Left lung (tissue), 10 donors: ENCODE data around the gene MYOF. TPM values are rescaled to one million over a fixed set of nuclear protein-coding genes. Genes with fewer than 3 reads are reported as not detected.

Experiments
- ATAC-seq: fragments of 200-7000 bp; cut with Tn5 transposase; one replicate; pipeline ENCODE4 v1.9.1; 2020; ENCODE audit warnings: moderate library complexity
- DNase-seq, 4 donors: peaks; one replicate each; pipeline ENCODE4 v3.0.0-alpha.2; 2013 to 2020
- H3K27ac ChIP-seq, 2 donors: fragments of 200-600 bp; sonication (generic) in 1 of 2; one replicate each; pipeline versions ENCODE4 v1.5.0 to v1.8.0; 2020 to 2021
- H3K27me3 ChIP-seq, 2 donors: fragments of 200-600 bp; sonication (generic) in 1 of 2; one replicate each; pipeline versions ENCODE4 v1.5.0 to v1.8.0; 2020 to 2021
- H3K36me3 ChIP-seq, 2 donors: fragments of 200-600 bp; sonication (generic) in 1 of 2; one replicate each; pipeline versions ENCODE4 v1.5.0 to v1.8.0; 2020 to 2021
- H3K4me1 ChIP-seq, 2 donors: fragments of 200-600 bp; one replicate each; pipeline ENCODE4 v1.8.0; 2021
- H3K4me3 ChIP-seq, 2 donors: fragments of 200-600 bp; sonication (generic) in 1 of 2; one replicate each; pipeline versions ENCODE4 v1.5.0 to v1.8.0; 2020 to 2021; ENCODE audit warnings: mild to moderate bottlenecking in 1 of 2
- H3K9me3 ChIP-seq, 2 donors: fragments of 200-600 bp; sonication (generic) in 1 of 2; one replicate each; pipeline versions ENCODE4 v1.5.0 to v1.8.0; 2020 to 2021
- CTCF ChIP-seq, 2 donors: fragments of 200-600 bp; sonication (generic) in 1 of 2; IDR thresholded peaks; one replicate each; pipeline versions ENCODE4 v1.5.0 to v1.8.0; 2021; ENCODE audit warnings: antibody characterized with exemption in 2 of 2
- intact Hi-C, 2 donors: fragments of 100-400 bp; cut with DNase I; formaldehyde crosslinking; loops; one replicate each; pipeline versions ENCODE4 v1.11.2 to v1.14.2; 2022
- polyA plus RNA-seq, 6 donors: library from polyadenylated mRNA; unstranded; fragments of 120-200 nt; gene quantifications; one replicate each; pipeline ENCODE4 v1.2.1, GENCODE V29; 2013; ENCODE audit not compliant: insufficient read length in 6 of 6
- total RNA-seq, 2 donors: library from RNA; stranded (reverse); fragmentation: NEBNext Ultra II Directional; extraction: Animal tissue kit (Norgen Biotek cat#: 25700); gene quantifications; one replicate each; pipeline ENCODE4 v1.2.1, GENCODE V29; 2021
- donor health status: DM: no; HTN: yes; CAD: no.
- donor health status: DM: no; HTN: no; CAD: no.

Gene MYOF
- total and polyA plus RNA-seq, 8 donors = 54.9 to 295 (median 67.9) TPM

- TF ChIP-seq CTCF (IDR thresholded peaks at IDR 0.05) = no peak
Observed at GRCh38 chr10:93342921-93343320, 139.2 kb downstream of the MYOF start.

GRCh38 chr10:93342366-93342765 is 139.8 kb downstream of the MYOF start:
- Histone ChIP-seq H3K4me1 (peaks cover 0 to 3% of the 10 kb centered on the region in 2 donors), H3K4me3 (no peak overlapping the region), H3K9me3 (no peaks in the 10 kb centered on the region), H3K27ac (no peak overlapping the region), H3K27me3 (no peaks in the 10 kb centered on the region), H3K36me3 (peaks cover 0 to 98% of the 10 kb centered on the region in 2 donors)
- TF ChIP-seq CTCF (IDR thresholded peaks at IDR 0.05) = no peak
- DNase-seq (peak in 2 of 4 donors; percentile 23 to 32), ATAC-seq (no peak)
- intact Hi-C loops = no loop called here

More at GRCh38 chr10:93342921-93343320, 139.2 kb downstream of the MYOF start:
- Histone ChIP-seq H3K4me1 (peaks cover 0 to 3% of the 10 kb centered on the region in 2 donors), H3K9me3 (no peaks in the 10 kb centered on the region), H3K36me3 (peaks cover 0 to 98% of the 10 kb centered on the region in 2 donors), H3K27me3 (no peaks in the 10 kb centered on the region), H3K27ac (no peak overlapping the region), H3K4me3 (no peak overlapping the region)
- ATAC-seq (no peak), DNase-seq (peak in 2 of 4 donors; percentile 53 to 64)
- intact Hi-C loops = no loop called here

GRCh38 chr10:93337309-93337721 is 144.8 kb downstream of the MYOF start:
- Histone ChIP-seq H3K4me3 (no peak overlapping the region), H3K27ac (no peak overlapping the region), H3K4me1 (no peaks in the 10 kb centered on the region), H3K36me3 (peaks cover 0 to 97% of the 10 kb centered on the region in 2 donors), H3K9me3 (no peaks in the 10 kb centered on the region), H3K27me3 (no peaks in the 10 kb centered on the region)
- no peak for TF ChIP-seq CTCF (IDR thresholded peaks at IDR 0.05)
- intact Hi-C loops = no loop called here
- DNase-seq (no peak), ATAC-seq (no peak)

GRCh38 chr10:93336678-93337077 is 145.5 kb downstream of the MYOF start:
- Histone ChIP-seq H3K36me3 (peaks cover 0 to 97% of the 10 kb centered on the region in 2 donors), H3K27ac (no peak overlapping the region), H3K4me3 (no peak overlapping the region), H3K27me3 (no peaks in the 10 kb centered on the region), H3K9me3 (no peaks in the 10 kb centered on the region), H3K4me1 (no peaks in the 10 kb centered on the region)
- DNase-seq (no peak), ATAC-seq (no peak)
- intact Hi-C loops = no loop called here
- TF ChIP-seq CTCF (IDR thresholded peaks at IDR 0.05) = no peak

- no peaks in the 10 kb centered on the region for H3K27me3 ChIP-seq
- peaks cover 0 to 97% of the 10 kb centered on the region in 2 donors for H3K36me3 ChIP-seq
- TF ChIP-seq CTCF (IDR thresholded peaks at IDR 0.05) = no peak
- no peak for ATAC-seq
- intact Hi-C loops = no loop called here
- H3K9me3 ChIP-seq = no peaks in the 10 kb centered on the region
- no peak overlapping the region for H3K27ac ChIP-seq
- no peak for DNase-seq
- H3K4me1 ChIP-seq = no peaks in the 10 kb centered on the region
- no peak overlapping the region for H3K4me3 ChIP-seq
Observed at GRCh38 chr10:93336110-93336509, 146.0 kb downstream of the MYOF start.
